ENCODE measurements around the gene FOSB.

The FOSB gene

DNA sequence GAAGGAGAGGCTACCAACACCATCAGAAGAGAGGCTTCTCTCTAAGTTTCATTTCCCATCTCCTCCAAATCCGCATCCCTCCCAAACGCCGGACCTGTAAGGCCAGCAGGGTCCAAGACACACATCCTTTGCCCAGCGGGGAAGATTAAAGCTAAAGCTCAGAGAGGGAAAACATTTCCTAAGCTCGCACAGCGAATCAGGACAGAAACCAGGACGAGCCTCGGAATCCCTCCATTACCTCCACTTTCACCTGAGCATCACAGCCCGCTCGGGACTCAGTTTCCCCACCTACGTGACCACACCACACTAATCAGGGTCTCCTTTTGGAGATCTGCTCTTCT lies 711 bp upstream of the FOSB start:
- no peaks in the 10 kb centered on the region for H3K27me3 ChIP-seq (ENCODE audit: control insufficient read depth, insufficient read depth, low read length)
- H3K27ac ChIP-seq (ENCODE audit: low read length): no peak overlapping the region
- H3K4me3 ChIP-seq (ENCODE audit: low read length): peak overlapping the region; percentile 55; the same call in 1 of the 2 replicates
- no peak for DNase-seq (ENCODE audit: low read depth, low spot score)
- H3K36me3 ChIP-seq (ENCODE audit: control insufficient read depth, insufficient read depth, low read length): no peaks in the 10 kb centered on the region
- H3K9me3 ChIP-seq (ENCODE audit: control insufficient read depth, insufficient read depth, low read length): no peaks in the 10 kb centered on the region
- WGBS (ENCODE audit: insufficient coverage, insufficient read length): no CpG with 5 or more reads among the region's 11 CpGs
- H3K4me1 ChIP-seq (ENCODE audit: control insufficient read depth, insufficient read depth, low read length): no peaks in the 10 kb centered on the region

DNA sequence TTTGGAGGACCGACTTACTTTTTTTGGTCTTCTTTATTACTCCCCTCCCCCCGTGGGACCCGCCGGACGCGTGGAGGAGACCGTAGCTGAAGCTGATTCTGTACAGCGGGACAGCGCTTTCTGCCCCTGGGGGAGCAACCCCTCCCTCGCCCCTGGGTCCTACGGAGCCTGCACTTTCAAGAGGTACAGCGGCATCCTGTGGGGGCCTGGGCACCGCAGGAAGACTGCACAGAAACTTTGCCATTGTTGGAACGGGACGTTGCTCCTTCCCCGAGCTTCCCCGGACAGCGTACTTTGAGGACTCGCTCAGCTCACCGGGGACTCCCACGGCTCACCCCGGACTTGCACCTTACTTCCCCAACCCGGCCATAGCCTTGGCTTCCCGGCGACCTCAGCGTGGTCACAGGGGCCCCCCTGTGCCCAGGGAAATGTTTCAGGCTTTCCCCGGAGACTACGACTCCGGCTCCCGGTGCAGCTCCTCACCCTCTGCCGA lies 409 bp downstream of the FOSB start:
- Histone ChIP-seq H3K27me3 (ENCODE audit: control insufficient read depth, insufficient read depth, low read length) (no peaks in the 10 kb centered on the region), H3K4me1 (ENCODE audit: control insufficient read depth, insufficient read depth, low read length) (no peaks in the 10 kb centered on the region), H3K27ac (ENCODE audit: low read length) (no peak overlapping the region), H3K4me3 (ENCODE audit: low read length) (peak overlapping the region; percentile 55; the same call in 1 of the 2 replicates), H3K36me3 (ENCODE audit: control insufficient read depth, insufficient read depth, low read length) (no peaks in the 10 kb centered on the region), H3K9me3 (ENCODE audit: control insufficient read depth, insufficient read depth, low read length) (no peaks in the 10 kb centered on the region)
- WGBS (ENCODE audit: insufficient coverage, insufficient read length): no CpG with 5 or more reads among the region's 31 CpGs
- no peak for DNase-seq (ENCODE audit: low read depth, low spot score)

DNA sequence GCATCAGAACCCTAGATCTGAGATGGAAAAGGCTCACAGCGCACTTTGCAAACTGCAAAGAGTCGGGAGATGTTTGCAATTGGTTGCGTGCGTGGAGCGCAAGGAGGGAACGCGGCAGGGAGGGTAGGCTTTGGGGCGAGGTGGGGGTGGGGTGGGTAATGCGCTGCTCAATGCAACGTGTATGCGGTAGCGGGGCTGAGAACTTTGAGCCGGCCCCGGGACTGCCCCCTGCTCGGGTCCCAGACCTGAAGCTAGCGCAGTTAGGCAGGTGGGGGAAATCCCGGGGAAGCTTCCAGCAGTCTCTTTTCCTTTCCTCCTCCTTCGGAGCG lies 971 bp downstream of the FOSB start:
- Histone ChIP-seq H3K4me1 (ENCODE audit: control insufficient read depth, insufficient read depth, low read length) (no peaks in the 10 kb centered on the region), H3K9me3 (ENCODE audit: control insufficient read depth, insufficient read depth, low read length) (no peaks in the 10 kb centered on the region), H3K27me3 (ENCODE audit: control insufficient read depth, insufficient read depth, low read length) (no peaks in the 10 kb centered on the region), H3K36me3 (ENCODE audit: control insufficient read depth, insufficient read depth, low read length) (no peaks in the 10 kb centered on the region), H3K4me3 (ENCODE audit: low read length) (peak overlapping the region; percentile 55; the same call in 1 of the 2 replicates), H3K27ac (ENCODE audit: low read length) (no peak overlapping the region)
- DNase-seq (ENCODE audit: low read depth, low spot score): no peak
- WGBS (ENCODE audit: insufficient coverage, insufficient read length): no CpG with 5 or more reads among the region's 19 CpGs

DNA sequence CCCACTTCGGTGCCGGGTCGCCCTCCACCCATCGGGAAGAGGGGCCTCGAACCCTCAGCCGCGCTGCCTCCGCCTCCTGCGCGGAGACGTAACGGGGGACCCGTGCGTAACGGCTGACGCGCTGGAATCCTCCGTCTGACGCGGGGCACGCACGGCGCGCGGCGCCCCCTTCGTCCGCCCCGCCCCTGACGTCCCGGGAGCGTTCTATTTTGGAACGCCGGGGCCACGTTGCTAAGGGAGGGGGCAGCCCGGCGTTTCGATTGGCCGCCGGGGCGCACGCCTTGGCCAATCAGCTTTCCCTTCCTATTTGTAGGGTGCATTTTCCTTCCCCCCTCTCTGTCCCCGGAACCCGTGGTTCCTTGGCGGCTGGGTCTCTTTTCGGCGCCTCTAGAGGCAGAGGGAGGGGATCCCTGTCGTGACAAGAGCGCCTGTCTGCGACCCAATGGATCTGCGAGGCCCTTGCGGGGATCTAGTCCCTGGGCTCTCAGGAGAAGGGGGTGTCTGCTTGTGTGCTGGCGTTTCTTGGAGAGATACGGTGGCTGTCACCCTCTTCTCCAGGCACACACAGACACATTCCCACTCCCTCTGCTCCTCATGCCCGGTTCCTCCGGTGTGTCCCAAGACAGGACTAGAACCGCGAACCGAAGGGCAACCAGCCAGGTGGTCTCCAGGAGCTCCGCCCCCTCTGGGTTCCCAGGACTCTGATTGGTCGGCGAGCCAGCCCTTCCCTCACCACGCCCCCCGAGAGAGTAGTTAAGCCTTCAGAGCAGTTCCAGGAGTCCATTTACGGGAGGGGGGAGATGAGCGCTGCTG lies 1.5 kb downstream of the FOSB start:
- no CpG with 5 or more reads among the region's 66 CpGs for WGBS (ENCODE audit: insufficient coverage, insufficient read length)
- H3K27ac ChIP-seq (ENCODE audit: low read length): no peak overlapping the region
- no peaks in the 10 kb centered on the region for H3K27me3 ChIP-seq (ENCODE audit: control insufficient read depth, insufficient read depth, low read length)
- no peaks in the 10 kb centered on the region for H3K9me3 ChIP-seq (ENCODE audit: control insufficient read depth, insufficient read depth, low read length)
- H3K36me3 ChIP-seq (ENCODE audit: control insufficient read depth, insufficient read depth, low read length): no peaks in the 10 kb centered on the region
- no peaks in the 10 kb centered on the region for H3K4me1 ChIP-seq (ENCODE audit: control insufficient read depth, insufficient read depth, low read length)
- peak overlapping the region; percentile 55; the same call in 1 of the 2 replicates for H3K4me3 ChIP-seq (ENCODE audit: low read length)
- no peak for DNase-seq (ENCODE audit: low read depth, low spot score)

DNA sequence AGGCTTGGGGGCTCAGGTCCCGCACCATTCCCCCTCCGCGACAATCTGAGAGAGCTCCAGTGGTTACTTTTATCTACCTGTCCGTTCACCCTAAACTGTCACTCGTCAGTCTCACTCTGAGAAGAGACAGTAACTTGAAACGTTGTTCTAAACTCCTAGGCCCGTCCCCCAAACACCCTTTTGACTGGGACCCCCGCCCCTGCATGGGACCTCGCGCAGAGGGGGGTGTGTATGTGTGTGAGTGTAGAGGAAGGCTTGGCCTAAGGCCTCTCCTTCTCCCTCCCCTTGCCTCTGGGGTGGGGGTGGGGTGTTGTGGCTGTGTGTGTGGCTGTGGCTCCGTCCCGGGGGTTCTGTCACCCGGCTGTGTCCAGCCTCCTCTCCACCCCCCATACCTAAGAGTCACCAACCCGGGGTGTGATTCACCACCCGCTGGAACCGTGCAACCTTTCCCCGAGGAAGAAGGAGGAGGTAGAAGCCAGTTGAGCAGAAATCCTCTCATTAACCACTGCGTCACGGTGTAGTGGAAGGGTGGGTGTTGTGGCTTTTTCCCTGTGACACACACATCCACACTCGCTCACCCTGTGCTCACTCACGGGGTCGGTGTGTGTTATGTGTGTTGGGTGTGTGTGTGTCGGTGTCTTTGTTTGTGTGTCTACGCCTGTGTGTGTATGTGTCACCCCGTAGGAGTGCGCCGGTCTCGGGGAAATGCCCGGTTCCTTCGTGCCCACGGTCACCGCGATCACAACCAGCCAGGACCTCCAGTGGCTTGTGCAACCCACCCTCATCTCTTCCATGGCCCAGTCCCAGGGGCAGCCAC lies 2.4 kb downstream of the FOSB start:
- peak overlapping the region; percentile 55; the same call in 1 of the 2 replicates for H3K4me3 ChIP-seq (ENCODE audit: low read length)
- no peaks in the 10 kb centered on the region for H3K36me3 ChIP-seq (ENCODE audit: control insufficient read depth, insufficient read depth, low read length)
- no peaks in the 10 kb centered on the region for H3K9me3 ChIP-seq (ENCODE audit: control insufficient read depth, insufficient read depth, low read length)
- DNase-seq (ENCODE audit: low read depth, low spot score): no peak
- no peaks in the 10 kb centered on the region for H3K27me3 ChIP-seq (ENCODE audit: control insufficient read depth, insufficient read depth, low read length)
- H3K4me1 ChIP-seq (ENCODE audit: control insufficient read depth, insufficient read depth, low read length): no peaks in the 10 kb centered on the region
- WGBS (ENCODE audit: insufficient coverage, insufficient read length): no CpG with 5 or more reads among the region's 33 CpGs
- no peak overlapping the region for H3K27ac ChIP-seq (ENCODE audit: low read length)

DNA sequence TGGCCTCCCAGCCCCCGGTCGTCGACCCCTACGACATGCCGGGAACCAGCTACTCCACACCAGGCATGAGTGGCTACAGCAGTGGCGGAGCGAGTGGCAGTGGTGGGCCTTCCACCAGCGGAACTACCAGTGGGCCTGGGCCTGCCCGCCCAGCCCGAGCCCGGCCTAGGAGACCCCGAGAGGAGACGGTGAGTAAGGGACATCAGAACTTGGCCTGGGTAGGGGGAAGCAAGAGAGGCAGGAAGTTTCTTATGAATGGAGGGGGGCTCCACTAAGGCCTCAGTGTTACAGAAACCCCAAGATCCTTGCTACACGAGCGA lies 2.9 kb downstream of the FOSB start:
- no CpG with 5 or more reads among the region's 15 CpGs for WGBS (ENCODE audit: insufficient coverage, insufficient read length)
- Histone ChIP-seq H3K9me3 (ENCODE audit: control insufficient read depth, insufficient read depth, low read length) (no peaks in the 10 kb centered on the region), H3K27me3 (ENCODE audit: control insufficient read depth, insufficient read depth, low read length) (no peaks in the 10 kb centered on the region), H3K36me3 (ENCODE audit: control insufficient read depth, insufficient read depth, low read length) (no peaks in the 10 kb centered on the region), H3K4me3 (ENCODE audit: low read length) (no peak overlapping the region), H3K4me1 (ENCODE audit: control insufficient read depth, insufficient read depth, low read length) (no peaks in the 10 kb centered on the region), H3K27ac (ENCODE audit: low read length) (no peak overlapping the region)
- DNase-seq (ENCODE audit: low read depth, low spot score): no peak

DNA sequence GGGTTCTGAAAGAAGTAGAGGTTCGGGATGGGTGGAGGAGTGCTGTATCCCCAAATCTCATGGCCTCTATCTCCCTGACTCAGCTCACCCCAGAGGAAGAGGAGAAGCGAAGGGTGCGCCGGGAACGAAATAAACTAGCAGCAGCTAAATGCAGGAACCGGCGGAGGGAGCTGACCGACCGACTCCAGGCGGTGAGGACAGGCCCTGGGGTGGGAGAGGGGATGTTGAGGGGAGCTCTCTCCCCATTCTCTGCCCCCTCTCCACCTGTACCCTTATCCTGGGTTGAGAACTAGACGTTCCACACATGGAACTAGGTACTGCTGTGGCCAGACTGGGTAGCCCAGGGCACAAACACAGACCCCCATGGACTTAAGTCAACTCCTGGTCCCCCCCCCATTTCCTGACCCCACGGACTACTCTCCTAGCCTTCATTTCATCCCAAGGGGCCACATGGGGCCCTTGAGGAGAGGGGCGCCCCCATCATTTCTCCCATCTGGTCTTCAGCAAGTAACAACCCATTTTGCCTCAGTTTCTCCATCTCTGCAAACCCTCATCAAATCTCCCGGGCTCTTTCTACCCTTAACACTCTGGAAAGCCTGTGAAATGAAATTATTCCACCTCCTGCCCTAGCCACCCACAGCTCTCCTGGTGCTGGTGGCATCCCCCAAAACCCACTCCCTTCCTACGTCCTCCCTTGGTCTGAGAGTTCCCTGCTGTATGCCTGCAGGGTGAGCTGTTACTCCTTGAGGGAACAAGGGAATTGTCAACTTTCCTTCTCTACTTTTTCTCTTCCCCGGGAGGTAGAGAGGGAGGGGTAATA lies 3.5 kb downstream of the FOSB start:
- DNase-seq (ENCODE audit: low read depth, low spot score): no peak
- H3K27ac ChIP-seq (ENCODE audit: low read length): no peak overlapping the region
- no peaks in the 10 kb centered on the region for H3K36me3 ChIP-seq (ENCODE audit: control insufficient read depth, insufficient read depth, low read length)
- H3K9me3 ChIP-seq (ENCODE audit: control insufficient read depth, insufficient read depth, low read length): no peaks in the 10 kb centered on the region
- H3K4me1 ChIP-seq (ENCODE audit: control insufficient read depth, insufficient read depth, low read length): no peaks in the 10 kb centered on the region
- no CpG with 5 or more reads among the region's 16 CpGs for WGBS (ENCODE audit: insufficient coverage, insufficient read length)
- no peak overlapping the region for H3K4me3 ChIP-seq (ENCODE audit: low read length)
- no peaks in the 10 kb centered on the region for H3K27me3 ChIP-seq (ENCODE audit: control insufficient read depth, insufficient read depth, low read length)

DNA sequence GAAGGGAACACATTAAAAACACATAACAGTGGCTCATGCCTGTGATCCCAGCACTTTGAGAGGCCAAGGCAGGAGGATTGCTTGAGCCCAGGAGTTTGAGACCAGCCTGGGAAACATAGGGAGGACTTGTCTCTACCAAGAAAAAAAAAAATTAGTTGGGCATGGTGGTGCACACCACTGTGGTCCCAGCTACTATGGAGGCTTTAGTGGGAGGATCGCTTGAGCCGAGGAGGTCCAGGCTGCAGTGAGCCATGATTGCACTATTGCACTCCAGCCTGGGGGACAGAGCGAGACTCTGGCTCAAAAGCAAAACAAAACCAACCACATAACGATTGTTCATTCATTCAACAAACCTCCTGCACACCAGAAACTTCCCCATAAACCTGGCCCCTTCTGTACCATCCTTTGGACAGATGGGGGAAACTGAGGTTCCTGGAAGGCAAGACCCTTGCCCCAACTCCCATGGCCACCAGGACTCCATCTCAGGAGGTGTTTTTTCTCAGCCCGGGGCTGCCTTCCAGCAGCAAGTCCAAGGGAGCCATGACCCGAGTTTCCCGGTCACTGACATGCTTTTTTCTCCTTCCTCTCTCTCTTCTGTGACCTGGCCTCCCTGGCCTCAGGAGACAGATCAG lies 4.3 kb downstream of the FOSB start:
- H3K36me3 ChIP-seq (ENCODE audit: control insufficient read depth, insufficient read depth, low read length): no peaks in the 10 kb centered on the region
- WGBS (ENCODE audit: insufficient coverage, insufficient read length): no CpG with 5 or more reads among the region's 7 CpGs
- no peak for DNase-seq (ENCODE audit: low read depth, low spot score)
- no peaks in the 10 kb centered on the region for H3K4me1 ChIP-seq (ENCODE audit: control insufficient read depth, insufficient read depth, low read length)
- H3K9me3 ChIP-seq (ENCODE audit: control insufficient read depth, insufficient read depth, low read length): no peaks in the 10 kb centered on the region
- H3K27me3 ChIP-seq (ENCODE audit: control insufficient read depth, insufficient read depth, low read length): no peaks in the 10 kb centered on the region
- H3K27ac ChIP-seq (ENCODE audit: low read length): no peak overlapping the region
- no peak overlapping the region for H3K4me3 ChIP-seq (ENCODE audit: low read length)

DNA sequence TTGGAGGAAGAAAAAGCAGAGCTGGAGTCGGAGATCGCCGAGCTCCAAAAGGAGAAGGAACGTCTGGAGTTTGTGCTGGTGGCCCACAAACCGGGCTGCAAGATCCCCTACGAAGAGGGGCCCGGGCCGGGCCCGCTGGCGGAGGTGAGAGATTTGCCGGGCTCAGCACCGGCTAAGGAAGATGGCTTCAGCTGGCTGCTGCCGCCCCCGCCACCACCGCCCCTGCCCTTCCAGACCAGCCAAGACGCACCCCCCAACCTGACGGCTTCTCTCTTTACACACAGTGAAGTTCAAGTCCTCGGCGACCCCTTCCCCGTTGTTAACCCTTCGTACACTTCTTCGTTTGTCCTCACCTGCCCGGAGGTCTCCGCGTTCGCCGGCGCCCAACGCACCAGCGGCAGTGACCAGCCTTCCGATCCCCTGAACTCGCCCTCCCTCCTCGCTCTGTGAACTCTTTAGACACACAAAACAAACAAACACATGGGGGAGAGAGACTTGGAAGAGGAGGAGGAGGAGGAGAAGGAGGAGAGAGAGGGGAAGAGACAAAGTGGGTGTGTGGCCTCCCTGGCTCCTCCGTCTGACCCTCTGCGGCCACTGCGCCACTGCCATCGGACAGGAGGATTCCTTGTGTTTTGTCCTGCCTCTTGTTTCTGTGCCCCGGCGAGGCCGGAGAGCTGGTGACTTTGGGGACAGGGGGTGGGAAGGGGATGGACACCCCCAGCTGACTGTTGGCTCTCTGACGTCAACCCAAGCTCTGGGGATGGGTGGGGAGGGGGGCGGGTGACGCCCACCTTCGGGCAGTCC lies 5.0 kb downstream of the FOSB start:
- DNase-seq (ENCODE audit: low read depth, low spot score): no peak
- H3K4me1 ChIP-seq (ENCODE audit: control insufficient read depth, insufficient read depth, low read length): no peaks in the 10 kb centered on the region
- H3K27me3 ChIP-seq (ENCODE audit: control insufficient read depth, insufficient read depth, low read length): no peaks in the 10 kb centered on the region
- WGBS (ENCODE audit: insufficient coverage, insufficient read length): no CpG with 5 or more reads among the region's 44 CpGs
- H3K27ac ChIP-seq (ENCODE audit: low read length): no peak overlapping the region
- no peaks in the 10 kb centered on the region for H3K9me3 ChIP-seq (ENCODE audit: control insufficient read depth, insufficient read depth, low read length)
- no peak overlapping the region; the same call in 1 of the 2 replicates for H3K4me3 ChIP-seq (ENCODE audit: low read length)
- H3K36me3 ChIP-seq (ENCODE audit: control insufficient read depth, insufficient read depth, low read length): no peaks in the 10 kb centered on the region
